Cortex of kidney (tissue), 1 donor: ENCODE data around the gene EMC8.
"Not testable (repeated sequence)": the region's sequence is repeated elsewhere in the genome, so short reads cannot be mapped to it uniquely, and the experiment has no call there.

ENCODE experiments used
- DNase-seq: peaks from one replicate; lab custom pipeline; 2025; lab: John Stamatoyannopoulos, UW

Gene EMC8

DNA sequence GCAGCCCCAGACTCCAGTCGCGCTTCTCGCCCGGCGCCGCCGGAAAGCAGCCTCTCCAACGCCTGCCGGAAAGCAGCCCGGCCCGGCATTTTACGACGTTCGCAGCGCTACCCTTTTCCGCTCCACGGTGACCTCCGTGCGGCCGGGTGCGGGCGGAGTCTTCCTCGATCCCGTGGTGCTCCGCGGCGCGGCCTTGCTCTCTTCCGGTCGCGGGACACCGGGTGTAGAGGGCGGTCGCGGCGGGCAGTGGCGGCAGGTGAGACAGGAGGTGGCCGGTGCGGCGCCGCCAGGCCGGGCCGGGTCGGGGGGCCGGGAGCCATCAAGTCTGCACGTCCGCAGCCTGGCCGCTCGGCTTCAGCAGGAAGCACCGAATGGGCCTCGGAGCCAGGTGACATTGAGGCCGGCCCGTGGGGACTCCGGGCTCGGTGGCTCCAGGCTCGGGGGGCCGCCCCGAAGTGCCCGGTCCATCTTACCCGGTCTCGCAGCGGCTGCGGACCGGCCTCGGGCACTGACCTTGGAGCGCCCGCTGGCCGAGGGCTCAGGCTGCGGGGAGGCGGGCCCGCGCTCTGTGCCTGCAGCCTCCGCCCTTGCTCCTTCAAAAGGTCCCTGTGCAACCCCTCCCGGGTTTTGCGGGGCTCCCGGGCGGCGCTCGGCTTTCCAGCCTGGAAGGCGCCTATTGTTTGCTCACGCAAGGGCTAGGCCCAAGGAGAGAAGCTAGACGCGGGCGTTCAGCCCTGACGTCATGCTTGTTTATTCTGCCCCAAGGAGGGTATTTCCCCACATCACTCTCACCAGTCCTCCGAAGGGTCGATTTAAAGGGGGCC lies at the start of gene EMC8, which contains the start of gene COX4I1:
Gene EMC8, minus strand, starts transcription at position 48 of the 824 bp plus-strand sequence. CDS start 249 bp downstream, outside the sequence.
Gene COX4I1, plus strand, starts transcription at position 199 of the 824 bp plus-strand sequence. CDS start 1,511 bp downstream, outside the sequence.
- peak; percentile 72 for DNase-seq

DNA sequence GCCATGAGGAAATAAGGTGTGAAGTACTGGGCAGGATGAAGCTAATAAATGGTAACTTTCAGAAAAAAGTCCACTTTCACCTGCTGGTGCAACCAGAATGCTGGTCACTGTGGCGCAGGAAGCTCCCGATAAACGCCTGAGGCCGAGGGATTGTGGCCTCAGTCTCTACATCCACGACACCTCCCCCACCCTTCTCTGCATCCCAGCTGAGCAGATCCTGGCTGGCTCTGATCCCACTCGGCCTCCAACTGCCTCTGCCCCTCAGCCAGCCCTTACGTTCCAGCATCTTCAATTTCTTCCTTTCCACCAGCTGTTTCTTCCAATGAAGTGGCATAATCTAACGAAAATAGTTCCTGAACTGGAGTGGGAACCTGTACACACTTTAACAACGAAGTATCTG lies 49.6 kb upstream of the EMC8 start:
- no peak for DNase-seq

DNA sequence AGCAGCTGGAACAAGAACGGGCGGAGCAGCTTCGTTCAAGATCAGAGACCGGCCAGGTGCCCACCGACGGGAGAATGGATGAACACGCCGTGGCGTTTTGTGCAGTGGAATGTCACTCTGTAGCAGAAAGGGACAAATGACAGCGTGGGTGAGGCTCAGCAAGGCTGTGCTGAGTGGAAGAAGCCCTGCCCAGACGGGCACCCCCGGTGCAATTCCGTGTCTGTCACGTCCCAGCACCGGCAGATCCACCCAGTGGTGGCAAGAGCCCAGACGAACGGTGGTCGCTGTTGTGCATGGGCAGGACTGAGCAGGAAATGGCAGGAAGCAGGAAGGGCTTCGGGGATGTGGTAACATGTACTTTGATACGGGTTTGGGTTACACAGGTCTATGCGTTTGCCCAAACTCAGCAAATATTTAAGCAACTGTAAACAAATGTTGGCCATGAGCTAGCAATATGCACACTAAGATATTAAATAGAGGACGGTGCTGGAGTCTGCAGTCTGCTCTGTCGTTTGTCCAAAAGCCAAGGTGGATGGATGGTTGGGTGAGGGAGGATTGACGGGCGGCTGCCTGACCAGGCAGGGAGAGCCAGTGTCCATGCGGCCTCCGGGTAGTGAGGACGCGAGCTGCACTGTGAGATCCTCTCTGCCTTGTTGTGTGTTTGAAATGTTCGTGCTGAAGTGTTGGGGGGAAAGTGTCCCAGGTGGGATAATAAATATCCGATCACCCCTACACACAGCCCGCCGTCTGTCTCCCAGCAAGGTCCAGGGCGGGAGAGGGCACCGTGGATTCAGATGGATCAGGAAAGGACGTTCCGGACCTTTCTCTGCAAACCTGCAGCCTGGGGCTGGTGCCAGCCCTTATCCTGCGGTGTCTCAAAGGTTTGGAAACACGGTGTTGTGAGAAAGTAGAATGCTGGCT lies 48.6 kb upstream of the EMC8 start:
- no peak for DNase-seq

DNA sequence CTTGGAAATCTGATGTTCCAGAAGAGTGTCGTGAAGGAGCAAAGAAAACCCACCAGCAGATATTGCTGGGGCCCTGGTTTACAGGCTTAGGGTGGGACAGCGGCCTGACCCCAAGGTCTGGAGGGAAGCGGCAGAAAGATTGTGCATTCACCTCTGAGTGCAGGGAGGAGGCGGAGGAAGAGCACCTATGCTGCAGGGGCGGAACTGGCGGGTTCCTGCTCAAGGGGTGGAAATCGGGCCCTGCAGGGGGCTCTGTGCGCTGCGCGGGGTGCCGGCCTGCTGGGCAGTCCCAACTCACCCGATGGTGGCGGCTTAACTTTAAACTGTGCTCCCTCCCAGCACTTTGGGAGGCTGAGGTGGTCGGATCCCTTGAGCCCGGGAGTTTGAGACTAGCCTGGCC lies 47.7 kb upstream of the EMC8 start:
- DNase-seq = no peak

DNA sequence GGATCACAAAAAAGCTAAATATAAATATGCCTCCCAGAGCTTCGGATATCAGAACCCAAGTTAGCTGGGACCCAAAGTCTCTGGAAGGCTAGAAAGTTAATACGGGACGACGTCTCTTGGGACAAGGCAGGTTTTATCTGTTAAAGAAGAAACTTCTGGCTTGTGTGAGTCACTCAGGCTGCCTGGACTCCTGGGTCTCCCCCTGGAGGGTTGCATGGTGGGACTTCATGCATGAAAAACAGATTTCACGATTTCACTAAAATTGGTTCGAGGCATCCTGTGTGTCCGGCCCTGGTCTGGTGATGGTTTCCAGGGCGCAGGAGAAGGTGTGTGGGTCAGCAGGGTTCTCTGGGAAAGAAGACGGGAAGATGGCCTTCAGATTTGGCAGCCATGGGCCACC lies 47.1 kb upstream of the EMC8 start:
- DNase-seq = no peak

DNA sequence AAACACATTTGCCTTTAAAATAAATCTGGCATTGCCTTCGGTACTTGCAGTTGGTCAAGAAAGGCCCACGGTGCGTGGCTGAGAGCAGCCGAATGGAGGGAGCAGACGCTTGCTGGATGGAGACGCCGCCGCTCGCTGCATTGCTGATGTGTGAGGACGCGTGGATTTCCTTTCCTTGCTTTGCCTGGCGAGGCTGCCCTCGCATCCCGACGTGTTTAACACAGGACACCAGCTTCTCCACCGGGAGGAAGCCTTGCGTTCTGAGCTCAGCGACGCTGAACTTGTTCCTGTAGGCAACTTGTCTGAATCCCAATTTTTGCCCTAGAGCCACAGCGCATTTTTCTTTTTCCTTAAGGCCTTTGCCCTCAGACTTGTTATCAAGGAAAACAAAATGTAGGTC lies 45.9 kb upstream of the EMC8 start:
- DNase-seq = no peak

DNA sequence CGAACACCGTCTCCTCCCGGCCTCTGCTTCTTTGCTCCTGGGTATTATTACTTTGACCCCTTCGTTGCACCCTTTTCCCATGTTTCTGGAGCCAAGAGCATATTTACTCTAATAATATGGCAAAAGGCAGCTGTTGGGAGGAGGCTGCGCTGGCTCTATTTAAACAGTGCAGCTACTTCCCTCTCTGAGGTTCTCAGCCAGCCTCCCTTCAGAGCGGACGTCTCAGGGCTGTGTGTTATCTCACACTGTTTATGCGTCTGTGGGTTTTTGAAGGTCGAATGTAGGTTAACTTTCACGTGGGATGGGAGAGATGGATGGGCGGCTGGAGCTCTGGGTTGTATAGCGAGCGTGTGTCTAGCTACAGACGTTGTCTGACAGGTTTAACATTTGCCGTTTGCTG lies 45.4 kb upstream of the EMC8 start:
- no peak for DNase-seq

DNA sequence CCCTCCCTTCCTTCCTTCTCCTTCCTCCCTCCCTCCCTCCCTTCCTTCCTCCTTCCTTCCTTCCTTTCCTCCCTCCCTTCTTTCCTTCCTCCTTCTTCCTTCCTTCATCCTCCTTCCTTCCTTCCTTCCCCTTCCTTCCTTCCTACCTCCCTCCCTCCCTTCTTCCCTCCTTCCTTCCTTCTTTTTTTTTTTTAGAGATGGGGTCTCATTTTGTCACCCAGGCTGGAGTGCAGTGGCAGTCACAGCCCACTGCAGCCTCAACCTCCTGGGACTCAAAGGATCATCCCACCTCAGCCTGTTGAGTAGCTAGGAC lies 44.8 kb upstream of the EMC8 start:
- DNase-seq = no peak

DNA sequence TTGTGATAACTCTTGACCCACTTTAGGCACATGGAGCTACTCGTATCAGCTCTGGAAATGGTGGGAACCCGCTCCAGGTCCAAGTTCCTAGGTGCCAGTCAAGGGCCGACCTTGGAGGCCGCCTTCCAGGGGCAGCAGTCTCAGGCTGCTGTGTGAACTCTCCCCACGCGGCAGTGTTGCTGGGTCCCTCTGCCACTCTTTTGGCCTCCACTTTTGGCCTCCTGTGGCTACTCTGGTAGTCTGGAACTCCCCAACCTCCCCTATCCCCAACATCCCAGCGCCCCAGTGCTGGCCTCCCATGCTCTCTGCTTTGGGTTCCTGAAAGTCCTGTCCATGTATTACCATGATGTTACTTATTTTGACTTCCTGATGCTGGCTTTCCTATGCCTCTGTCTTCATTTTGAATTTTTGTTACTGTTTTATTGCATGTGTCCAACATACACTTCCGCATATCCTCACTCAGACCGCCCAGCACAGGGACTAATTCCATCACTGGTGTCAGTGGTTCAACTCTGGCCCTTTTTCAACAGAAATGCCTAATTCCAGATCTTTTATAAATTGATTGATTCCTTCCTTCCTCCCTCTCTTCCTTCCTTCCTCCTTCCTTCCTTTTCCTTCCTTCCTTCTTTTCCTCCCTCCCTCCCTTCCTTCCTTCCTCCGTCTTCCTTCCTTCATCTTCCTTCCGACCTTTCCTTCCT lies 44.3 kb upstream of the EMC8 start:
- no peak for DNase-seq

DNA sequence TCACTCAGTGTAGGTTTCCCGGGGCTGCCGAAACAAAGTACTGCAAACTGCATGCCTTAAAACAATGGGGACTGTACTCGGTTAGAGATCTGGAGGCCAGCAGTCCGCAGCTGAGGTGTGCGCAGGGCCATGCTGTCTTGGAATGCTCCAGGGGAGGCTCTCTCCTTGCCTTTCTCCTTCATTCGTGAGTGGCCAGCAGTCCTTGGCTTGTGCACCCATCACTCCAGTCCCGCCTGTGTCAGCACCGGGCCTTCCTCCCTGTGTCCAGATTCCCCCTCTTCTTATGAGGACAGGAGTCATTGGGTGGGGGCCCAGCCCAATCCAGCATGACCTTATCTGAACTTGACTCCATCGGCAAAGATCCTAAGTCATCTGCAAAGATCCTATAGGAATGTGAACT lies 43.5 kb upstream of the EMC8 start:
- no peak for DNase-seq

DNA sequence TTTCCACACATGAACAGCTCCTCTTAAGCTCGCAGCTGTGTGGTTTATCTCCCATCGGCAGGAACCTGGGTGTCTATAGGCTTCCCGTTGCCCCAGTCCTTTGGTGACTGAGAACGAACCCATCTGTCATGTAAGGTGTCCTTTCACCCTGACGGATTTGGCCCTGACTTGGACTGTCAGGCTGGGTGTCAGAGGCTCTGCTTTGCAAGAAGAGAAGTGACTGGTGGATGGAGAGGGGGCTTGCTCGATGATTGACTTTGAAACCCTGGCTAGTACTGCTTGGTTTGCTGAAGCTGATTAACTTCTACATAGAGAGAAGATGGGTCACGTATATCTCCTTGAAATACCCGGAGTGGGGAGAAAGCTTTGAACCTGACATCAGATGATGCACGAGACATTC lies 43.1 kb upstream of the EMC8 start:
- DNase-seq = no peak

DNA sequence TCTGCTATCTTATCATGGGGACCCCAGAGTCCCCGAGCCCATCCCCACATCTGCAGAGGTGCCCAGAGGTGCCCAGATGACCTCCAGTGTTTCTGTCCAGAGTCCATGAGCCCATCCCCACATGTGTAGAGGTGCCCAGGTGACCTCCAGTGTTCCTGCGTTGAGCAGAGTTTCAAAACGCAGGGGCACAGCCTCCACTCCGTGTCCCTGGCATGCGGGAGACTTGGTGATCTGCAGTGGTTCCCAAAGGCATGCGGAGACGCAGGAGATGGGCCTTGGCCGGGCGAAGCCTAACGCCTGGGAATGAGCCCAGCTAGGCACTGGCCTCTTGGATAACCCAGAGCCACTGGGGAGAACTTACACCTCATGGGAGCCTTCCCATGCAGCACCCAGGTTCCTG lies 41.5 kb upstream of the EMC8 start:
- no peak for DNase-seq

DNA sequence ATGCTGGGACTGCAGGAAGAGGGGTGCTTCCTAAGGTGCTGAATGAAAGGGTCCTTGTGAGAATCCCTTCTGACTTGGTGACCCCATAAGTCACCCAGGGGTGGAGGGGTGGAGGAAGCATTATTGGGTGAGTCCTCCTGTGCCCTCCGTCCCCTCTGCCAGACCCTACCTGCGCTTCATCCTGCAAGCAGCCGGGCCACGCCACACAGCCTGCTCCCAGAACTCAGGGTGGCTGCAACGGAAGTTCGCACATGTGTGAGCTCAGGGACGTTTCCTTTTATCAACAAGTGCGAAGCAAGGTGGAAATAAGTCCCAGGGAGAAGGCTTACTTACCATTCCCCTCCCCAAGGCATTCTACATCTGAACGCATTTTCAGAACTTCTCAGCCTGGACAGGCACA lies 41.1 kb upstream of the EMC8 start:
- no peak for DNase-seq

DNA sequence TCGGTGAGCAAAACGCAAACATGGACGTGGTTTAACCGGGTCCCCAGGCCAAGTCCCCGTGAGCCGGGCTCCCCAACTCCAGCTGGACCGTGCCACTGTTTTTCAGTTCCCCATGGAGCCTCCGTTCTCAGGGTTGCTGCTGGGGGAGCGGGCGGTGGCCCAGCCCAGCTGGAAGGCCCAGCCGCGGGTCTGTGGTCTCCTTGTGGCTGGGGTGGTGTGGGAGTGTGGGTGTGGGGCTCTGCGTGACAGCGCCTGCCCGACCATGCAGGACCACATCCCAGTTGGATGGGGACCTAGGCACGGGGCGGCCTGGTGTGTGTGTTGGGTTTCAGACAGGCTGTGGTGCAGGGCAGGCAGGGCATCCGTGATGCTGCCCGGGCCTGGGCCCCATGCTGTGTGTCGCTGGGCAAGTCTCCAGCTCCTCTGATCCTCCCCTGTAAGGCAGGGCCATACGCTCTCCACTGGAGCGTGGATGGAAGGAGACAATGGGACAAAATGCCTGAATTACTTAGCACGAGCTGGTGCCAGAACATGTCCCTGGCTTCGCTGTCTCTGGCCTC lies 40.4 kb upstream of the EMC8 start:
- DNase-seq = no peak

DNA sequence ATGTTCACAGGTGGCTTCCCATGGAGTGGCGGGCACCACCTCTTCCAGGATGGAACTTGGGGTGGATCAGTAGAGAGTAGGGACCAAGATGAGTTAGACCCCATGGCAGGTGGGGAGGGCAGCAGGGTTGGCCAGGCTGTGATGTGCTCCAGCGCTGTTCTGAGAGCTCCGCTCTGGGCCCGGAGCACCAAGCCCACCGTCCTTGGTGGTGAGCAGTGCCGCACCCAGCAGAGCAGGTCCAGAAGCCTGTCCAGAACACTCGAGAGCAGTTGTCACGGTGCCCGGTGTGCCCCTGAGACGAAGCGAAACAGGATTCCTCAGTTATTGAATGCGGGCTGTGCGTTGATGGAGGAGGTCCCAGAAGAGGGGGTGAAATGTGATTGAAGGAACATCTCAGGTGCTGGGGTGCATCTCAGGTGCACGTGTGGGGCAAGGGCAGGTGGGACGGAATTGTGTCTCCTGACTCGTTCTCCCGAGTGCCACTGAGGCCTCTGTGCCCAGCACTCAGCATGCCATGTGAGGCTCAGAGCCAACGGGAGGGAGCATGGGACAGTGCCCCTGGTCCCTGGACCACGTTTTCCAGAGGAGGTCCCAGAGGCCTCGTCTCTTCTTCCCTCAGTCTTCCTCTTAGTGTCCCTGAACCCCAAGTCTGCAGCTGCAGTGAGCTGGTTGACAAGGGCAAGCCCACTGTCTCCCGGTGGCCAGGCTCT lies 39.7 kb upstream of the EMC8 start:
- no peak for DNase-seq

DNA sequence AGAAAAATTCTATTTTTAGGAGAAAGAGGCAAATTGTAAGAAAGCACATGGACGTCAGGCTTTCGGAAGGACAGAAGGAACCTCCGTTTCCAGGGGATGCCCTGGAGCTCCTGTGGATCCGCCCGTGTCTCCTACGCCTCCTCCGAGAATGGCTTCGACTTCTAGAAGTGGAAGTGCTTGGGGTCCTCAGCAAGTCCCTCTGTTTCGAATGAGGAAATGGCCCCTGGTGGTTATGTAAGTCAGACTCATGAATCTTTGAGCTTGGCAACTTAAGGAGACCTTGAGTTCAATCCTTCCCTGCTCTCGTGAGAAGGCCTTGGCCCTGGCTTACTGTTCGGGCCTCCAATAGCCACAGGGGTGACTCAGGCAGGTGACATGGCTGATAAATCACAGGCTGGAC lies 39.0 kb upstream of the EMC8 start:
- no peak for DNase-seq

DNA sequence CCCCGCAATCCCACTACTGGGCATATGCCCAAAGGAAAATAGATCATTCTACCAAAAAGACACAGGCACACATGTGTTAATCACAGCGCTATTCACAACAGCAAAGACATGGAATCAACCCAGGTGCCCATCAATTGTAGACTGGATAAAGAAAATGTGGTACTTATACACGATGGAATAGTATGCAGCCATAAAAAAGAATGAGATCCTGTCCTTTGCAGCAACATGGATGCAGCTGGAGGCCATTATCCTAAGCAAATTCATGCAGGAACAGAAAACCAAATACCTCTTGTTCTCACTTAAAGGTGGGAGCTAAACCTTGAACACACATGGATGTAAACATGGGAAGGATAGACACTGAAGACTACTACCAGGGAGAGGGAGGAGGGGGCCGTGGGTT lies 38.3 kb upstream of the EMC8 start:
- DNase-seq = not testable (repeated sequence)

DNA sequence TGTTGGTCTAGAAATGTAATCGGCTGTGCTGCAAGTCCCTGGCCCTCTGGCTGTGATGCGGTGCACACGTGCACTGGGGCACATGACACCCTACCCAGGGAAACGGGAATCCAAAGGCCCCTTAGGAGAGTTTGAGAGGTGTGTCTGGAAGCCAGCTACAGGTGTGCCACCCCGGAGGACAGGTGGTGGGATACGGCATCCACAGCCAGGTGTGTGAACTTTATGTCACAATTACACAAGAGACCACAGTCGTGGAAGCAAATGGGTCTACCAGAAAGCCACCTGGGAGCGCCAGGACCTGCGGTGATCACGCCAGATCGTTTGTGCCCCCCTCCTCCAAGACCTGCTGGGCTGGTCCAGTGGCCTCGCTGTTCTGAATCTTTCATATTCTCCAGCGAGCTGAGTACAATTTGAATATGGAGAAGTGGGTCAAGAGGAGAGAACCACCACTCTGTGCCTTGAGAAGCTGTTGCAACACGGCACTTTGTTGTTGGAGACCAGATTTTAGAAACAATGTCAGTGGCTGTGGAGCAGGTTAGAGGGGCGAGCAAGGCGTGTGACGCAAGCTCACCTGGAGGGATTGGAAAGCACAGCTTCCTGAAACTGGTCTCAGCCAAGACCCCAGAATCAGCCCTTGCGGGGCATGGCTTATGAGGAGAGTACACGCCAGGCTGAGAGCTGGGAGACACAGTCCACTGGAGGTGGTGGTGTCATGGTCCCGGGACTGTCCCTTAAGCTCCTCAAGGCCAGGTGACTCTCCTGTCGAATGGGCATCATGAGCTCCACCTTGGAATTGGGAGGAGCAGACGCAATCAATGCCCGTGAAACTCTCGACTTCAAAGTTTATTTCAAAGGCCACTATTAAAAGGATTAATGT lies 37.6 kb upstream of the EMC8 start:
- no peak for DNase-seq

DNA sequence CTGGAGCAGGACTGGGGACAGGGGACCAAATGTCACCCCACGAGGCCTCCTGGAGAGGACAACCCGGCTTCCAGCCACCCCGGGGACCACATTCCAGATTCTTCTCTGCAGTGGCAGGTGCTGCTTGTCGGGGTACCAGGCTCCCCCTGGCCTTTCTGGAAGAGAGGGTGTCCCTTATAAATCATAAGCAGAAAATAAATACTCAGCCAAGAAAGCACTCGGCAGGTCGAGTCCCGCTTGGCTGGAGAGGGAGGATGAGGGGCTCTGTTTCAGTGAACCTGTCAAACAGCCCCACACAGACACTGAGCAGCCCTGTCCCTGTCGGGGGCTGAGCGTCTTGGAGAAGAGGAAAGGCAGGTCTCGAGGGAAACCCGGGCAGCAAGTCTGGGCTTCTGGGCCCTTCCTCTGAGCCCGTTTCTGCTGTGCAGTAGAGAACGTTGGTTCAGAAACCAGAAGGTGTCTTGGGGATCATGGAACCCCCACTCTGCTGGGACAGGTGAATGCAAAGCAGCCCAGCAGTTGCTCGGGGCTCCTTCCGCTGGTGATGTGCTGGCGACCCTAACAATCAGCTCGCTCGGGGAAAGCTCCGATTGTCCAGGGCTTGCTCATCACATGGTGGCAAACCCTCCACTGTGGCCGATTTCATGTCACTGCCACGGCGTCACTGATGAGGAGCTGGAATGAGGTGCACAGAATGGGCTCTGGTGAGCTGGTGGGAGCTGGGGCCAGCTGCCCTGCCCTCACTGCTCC lies 36.8 kb upstream of the EMC8 start:
- no peak for DNase-seq

DNA sequence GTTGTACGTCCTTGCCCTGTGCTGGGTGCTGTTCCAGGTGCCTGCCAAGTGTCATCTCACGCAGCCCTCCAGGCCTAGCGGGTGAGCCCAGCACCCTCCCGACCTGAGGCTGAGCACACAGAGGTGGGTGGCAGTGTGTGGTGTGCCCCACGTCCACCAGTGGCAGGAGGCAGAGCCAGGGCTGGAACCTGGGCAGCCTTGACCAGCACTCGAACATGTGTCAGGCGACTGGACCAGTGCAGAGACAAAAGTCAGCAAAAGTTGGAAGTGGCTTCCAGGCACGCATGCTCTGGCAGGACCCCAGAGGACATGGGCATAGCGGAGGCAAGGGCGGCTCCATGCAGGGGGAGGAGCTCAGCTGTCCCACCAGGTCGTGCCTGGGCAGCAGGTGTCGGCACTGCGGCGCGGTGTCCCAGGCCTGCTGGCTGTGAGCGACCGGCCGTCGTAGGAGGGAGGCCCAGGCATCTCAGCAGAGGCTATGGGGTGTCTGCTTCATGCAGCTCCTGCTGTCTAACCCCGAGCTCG lies 35.9 kb upstream of the EMC8 start:
- no peak for DNase-seq
